Activated naive CD8-positive, alpha-beta T cell treated with anti-CD3 and anti-CD28 coated beads for 36 hours (primary cell): ENCODE results near the gene PBX3. TPM values are rescaled to one million over a fixed set of nuclear protein-coding genes. Genes with fewer than 3 reads are reported as not detected.

ENCODE experiments used
- DNase-seq: peaks from one replicate; pipeline ENCODE4 v3.0.0; 2021
- H3K27ac Mint-ChIP-seq: one replicate; pipeline ENCODE4 v1.8.0; 2022; ENCODE audit warnings: mild to moderate bottlenecking, moderate library complexity, mixed read lengths
- H3K27me3 Mint-ChIP-seq: one replicate; pipeline ENCODE4 v1.8.0; 2022; ENCODE audit warnings: mild to moderate bottlenecking, mixed read lengths
- H3K36me3 Mint-ChIP-seq: one replicate; pipeline ENCODE4 v1.8.0; 2021; ENCODE audit warnings: mild to moderate bottlenecking, mixed read lengths
- H3K4me1 Mint-ChIP-seq: one replicate; pipeline ENCODE4 v1.8.0; 2021; ENCODE audit warnings: mixed read lengths
- H3K4me3 Mint-ChIP-seq: one replicate; pipeline ENCODE4 v1.8.0; 2022; ENCODE audit warnings: mild to moderate bottlenecking, moderate library complexity, mixed read lengths
- H3K9me3 Mint-ChIP-seq: one replicate; pipeline ENCODE4 v1.8.0; 2022; ENCODE audit warnings: mixed read lengths
- total RNA-seq, 2 experiments: library from RNA; stranded (reverse); gene quantifications; one replicate each; pipeline ENCODE4 v1.2.3, GENCODE V29; 2021

The PBX3 gene
- total RNA-seq, 2 experiments from 2014 or later = 14.6 to 14.9 TPM

- no peaks in the 10 kb centered on the region for H3K9me3 Mint-ChIP-seq
- peaks cover 12% of the 10 kb centered on the region for H3K4me1 Mint-ChIP-seq
- no peak overlapping the region for H3K27ac Mint-ChIP-seq
- no peak for DNase-seq
- H3K27me3 Mint-ChIP-seq = no peaks in the 10 kb centered on the region
- H3K36me3 Mint-ChIP-seq = peaks cover 8% of the 10 kb centered on the region
- H3K4me3 Mint-ChIP-seq = no peak overlapping the region
These were observed 97.4 kb downstream of the PBX3 start for GRCh38 chr9:125844611-125845010.

DNA sequence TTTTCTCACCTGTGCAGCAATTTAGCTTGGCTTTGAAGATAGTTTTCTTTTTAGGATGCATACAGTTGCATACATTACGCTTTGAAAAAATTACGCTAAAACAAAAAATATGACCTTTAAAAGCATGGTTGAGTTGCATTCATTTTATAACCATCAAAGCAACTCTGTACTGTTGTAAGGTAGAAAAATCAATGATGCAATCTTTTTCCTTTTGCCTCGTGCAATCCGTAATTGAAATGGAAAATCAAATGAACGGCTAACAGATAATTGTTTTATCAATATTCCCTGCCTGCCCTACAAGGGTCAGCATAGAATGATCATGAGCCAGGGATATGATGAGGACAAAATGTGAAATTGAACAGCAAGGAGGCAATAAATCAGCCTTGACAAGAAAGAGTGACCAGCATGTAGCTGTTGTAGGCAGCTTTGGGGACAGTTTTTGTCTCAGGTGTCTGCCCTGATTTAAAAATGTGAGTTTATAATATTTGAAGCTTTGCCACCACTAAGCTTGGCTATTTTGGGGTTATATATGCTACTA, 98.2 kb downstream of the PBX3 start:
- H3K36me3 Mint-ChIP-seq = peaks cover 8% of the 10 kb centered on the region
- peaks cover 12% of the 10 kb centered on the region for H3K4me1 Mint-ChIP-seq
- H3K9me3 Mint-ChIP-seq = no peaks in the 10 kb centered on the region
- H3K27me3 Mint-ChIP-seq = no peaks in the 10 kb centered on the region
- no peak for DNase-seq
- no peak overlapping the region for H3K4me3 Mint-ChIP-seq
- no peak overlapping the region for H3K27ac Mint-ChIP-seq

GRCh38 chr9:125847735-125848134, 100.6 kb downstream of the PBX3 start:
- Mint-ChIP-seq H3K4me1 (peaks cover 6% of the 10 kb centered on the region), H3K36me3 (peaks cover 8% of the 10 kb centered on the region), H3K27me3 (no peaks in the 10 kb centered on the region), H3K27ac (no peak overlapping the region), H3K4me3 (no peak overlapping the region), H3K9me3 (no peaks in the 10 kb centered on the region)
- DNase-seq = no peak

DNA sequence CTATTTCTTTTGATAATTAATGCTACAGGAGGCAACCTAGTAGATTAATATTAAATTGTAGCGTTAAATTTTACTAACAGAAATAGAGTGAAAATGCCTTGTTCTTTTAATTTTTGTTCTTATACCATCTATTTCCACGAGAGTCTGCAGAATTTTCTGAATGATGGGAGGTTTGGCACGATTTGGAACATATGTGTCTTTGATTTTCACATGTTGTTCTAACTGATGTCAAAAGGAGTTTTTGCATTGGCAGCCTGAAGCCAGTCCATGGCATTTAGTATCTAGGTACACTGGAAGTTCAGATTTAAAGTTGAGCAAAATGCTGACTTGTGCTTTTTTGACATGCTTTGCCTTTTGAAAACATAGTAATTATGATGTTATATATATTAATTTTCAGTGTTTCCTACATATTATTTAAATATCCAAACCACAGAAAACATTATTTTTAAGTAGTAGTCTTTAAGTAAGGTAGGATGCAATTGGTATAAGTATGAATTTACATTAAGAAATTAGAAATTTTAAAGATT, 103.0 kb downstream of the PBX3 start:
- Mint-ChIP-seq H3K4me1 (peaks cover 15% of the 10 kb centered on the region), H3K4me3 (no peak overlapping the region), H3K36me3 (peaks cover 7% of the 10 kb centered on the region), H3K9me3 (no peaks in the 10 kb centered on the region), H3K27me3 (no peaks in the 10 kb centered on the region), H3K27ac (no peak overlapping the region)
- DNase-seq = no peak

GRCh38 chr9:125850763-125851162, 103.6 kb downstream of the PBX3 start:
- Mint-ChIP-seq H3K9me3 (no peaks in the 10 kb centered on the region), H3K4me3 (no peak overlapping the region), H3K27ac (no peak overlapping the region), H3K27me3 (no peaks in the 10 kb centered on the region), H3K36me3 (peaks cover 7% of the 10 kb centered on the region), H3K4me1 (peaks cover 16% of the 10 kb centered on the region)
- no peak for DNase-seq

DNA sequence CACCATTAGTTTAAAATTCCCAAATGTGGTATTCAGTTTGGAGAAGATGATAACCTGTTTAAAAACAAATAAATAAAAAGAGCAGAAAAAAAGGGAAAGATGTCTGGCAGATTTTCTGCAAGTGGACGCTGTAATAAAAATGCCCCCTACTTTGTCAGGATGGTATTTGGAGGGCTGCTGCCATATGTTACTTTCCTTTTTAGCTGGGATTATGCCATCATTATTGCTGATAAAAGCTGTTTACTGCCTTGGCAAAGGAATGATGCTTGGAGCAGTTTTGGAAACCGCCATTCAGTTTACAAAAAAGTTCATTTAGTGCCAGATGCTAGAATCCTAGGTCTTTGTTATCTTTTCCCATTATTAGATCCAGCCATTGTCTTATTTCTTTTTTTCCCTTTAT, 104.8 kb downstream of the PBX3 start:
- Mint-ChIP-seq H3K27me3 (no peaks in the 10 kb centered on the region), H3K27ac (no peak overlapping the region), H3K4me3 (no peak overlapping the region), H3K9me3 (no peaks in the 10 kb centered on the region), H3K4me1 (peaks cover 16% of the 10 kb centered on the region), H3K36me3 (peaks cover 1% of the 10 kb centered on the region)
- no peak for DNase-seq

DNA sequence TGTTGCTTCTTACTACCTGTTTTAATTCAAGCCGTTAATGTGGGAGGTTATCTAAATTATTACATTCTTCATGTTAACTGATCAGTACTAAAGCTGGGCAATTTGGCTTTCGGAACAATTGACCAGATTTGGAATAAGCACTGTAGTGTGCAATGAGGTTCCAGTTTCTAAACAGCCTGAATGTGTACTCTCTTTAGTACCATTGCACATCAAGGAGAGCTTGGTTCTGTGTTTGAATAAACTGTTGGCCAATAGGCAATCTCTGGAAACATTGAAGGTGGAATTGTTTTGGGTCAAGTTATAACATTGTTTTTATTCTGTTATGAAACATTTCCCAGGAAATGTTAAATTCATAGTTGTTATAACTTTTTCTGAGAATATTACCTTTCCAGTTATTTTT, 105.2 kb downstream of the PBX3 start:
- Mint-ChIP-seq H3K4me1 (peaks cover 16% of the 10 kb centered on the region), H3K9me3 (no peaks in the 10 kb centered on the region), H3K36me3 (peaks cover 3% of the 10 kb centered on the region), H3K4me3 (no peak overlapping the region), H3K27me3 (no peaks in the 10 kb centered on the region), H3K27ac (no peak overlapping the region)
- DNase-seq = no peak

- Mint-ChIP-seq H3K27ac (no peak overlapping the region), H3K9me3 (no peaks in the 10 kb centered on the region), H3K4me1 (peaks cover 18% of the 10 kb centered on the region), H3K36me3 (peaks cover 3% of the 10 kb centered on the region), H3K27me3 (no peaks in the 10 kb centered on the region), H3K4me3 (no peak overlapping the region)
- no peak for DNase-seq
These were observed 107.5 kb downstream of the PBX3 start for GRCh38 chr9:125854553-125855275.

GRCh38 chr9:125856331-125856730, 109.2 kb downstream of the PBX3 start:
- no peaks in the 10 kb centered on the region for H3K27me3 Mint-ChIP-seq
- no peak overlapping the region for H3K4me3 Mint-ChIP-seq
- H3K9me3 Mint-ChIP-seq = no peaks in the 10 kb centered on the region
- H3K27ac Mint-ChIP-seq = no peak overlapping the region
- DNase-seq = no peak
- peaks cover 9% of the 10 kb centered on the region for H3K36me3 Mint-ChIP-seq
- H3K4me1 Mint-ChIP-seq = peaks cover 16% of the 10 kb centered on the region

GRCh38 chr9:125861405-125862058, 114.4 kb downstream of the PBX3 start:
- H3K9me3 Mint-ChIP-seq = no peaks in the 10 kb centered on the region
- H3K4me3 Mint-ChIP-seq = no peak overlapping the region
- H3K27me3 Mint-ChIP-seq = no peaks in the 10 kb centered on the region

GRCh38 chr9:125863923-125864322, 116.8 kb downstream of the PBX3 start:
- H3K27me3 Mint-ChIP-seq = no peaks in the 10 kb centered on the region
- H3K4me1 Mint-ChIP-seq = peaks cover 10% of the 10 kb centered on the region
- no peaks in the 10 kb centered on the region for H3K9me3 Mint-ChIP-seq
- no peak overlapping the region for H3K27ac Mint-ChIP-seq
- H3K36me3 Mint-ChIP-seq = peaks cover 12% of the 10 kb centered on the region
- H3K4me3 Mint-ChIP-seq = no peak overlapping the region
- DNase-seq = no peak

More at GRCh38 chr9:125861405-125862058, 114.4 kb downstream of the PBX3 start:
- H3K36me3 Mint-ChIP-seq = peaks cover 13% of the 10 kb centered on the region
- no peak overlapping the region for H3K27ac Mint-ChIP-seq
- no peak for DNase-seq
- peaks cover 10% of the 10 kb centered on the region for H3K4me1 Mint-ChIP-seq

DNA sequence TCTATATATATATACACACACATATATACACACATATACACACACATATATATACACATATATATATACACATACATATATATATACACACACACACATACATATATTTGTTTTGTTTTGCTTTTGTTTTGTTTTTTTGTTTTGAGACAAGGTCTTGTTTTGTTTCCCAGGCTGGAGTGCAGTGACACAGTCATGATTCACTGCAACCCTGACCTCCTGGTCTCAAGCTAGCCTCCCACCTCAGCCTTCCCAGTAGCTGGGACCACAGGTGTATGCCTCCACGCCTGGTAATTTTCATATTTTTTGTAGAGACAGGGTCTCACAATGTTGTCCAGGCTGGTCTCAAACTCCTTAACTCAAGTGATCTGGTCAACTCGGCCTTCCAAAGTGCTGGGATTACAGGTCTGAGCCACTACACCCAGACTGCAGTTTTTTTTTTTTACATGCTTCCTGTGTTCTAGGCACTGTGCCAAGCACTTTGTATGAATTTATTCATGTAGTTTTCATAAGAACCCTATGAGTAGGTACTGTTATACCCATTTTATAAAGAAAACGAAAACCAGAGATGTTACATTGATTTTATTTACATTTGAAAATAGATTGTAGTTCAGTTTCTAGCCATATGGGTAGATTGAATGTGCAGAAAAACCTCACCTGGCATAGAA, 120.7 kb downstream of the PBX3 start:
- Mint-ChIP-seq H3K9me3 (no peaks in the 10 kb centered on the region), H3K4me3 (no peak overlapping the region), H3K27me3 (no peaks in the 10 kb centered on the region), H3K27ac (no peak overlapping the region), H3K36me3 (peaks cover 1% of the 10 kb centered on the region), H3K4me1 (no peaks in the 10 kb centered on the region)
- no peak for DNase-seq

DNA sequence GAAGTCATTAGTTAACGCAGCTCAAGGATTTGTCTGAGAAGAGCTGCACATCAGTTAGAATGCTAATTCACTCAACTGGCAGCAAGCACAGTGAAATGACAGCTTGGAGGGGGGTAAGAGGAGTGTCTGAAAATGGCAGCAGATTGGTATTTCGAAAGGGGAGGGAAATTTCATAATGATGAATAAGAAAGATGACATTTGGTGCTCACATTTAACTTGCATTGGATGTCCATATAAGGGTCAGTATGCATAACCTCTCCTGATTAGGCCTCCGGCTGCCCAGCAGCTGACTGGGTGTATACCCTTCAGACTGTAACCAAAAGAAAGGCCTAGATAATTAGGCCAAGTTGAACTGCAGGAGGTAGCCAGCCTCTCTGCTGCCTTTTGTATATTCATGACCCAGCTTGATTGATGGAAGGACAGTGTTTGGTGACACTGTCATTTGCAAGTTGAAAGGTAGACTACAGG, 131.0 kb downstream of the PBX3 start:
- H3K9me3 Mint-ChIP-seq = no peaks in the 10 kb centered on the region
- peaks cover 4% of the 10 kb centered on the region for H3K36me3 Mint-ChIP-seq
- no peaks in the 10 kb centered on the region for H3K4me1 Mint-ChIP-seq
- no peak for DNase-seq
- no peaks in the 10 kb centered on the region for H3K27me3 Mint-ChIP-seq
- H3K4me3 Mint-ChIP-seq = no peak overlapping the region
- no peak overlapping the region for H3K27ac Mint-ChIP-seq

DNA sequence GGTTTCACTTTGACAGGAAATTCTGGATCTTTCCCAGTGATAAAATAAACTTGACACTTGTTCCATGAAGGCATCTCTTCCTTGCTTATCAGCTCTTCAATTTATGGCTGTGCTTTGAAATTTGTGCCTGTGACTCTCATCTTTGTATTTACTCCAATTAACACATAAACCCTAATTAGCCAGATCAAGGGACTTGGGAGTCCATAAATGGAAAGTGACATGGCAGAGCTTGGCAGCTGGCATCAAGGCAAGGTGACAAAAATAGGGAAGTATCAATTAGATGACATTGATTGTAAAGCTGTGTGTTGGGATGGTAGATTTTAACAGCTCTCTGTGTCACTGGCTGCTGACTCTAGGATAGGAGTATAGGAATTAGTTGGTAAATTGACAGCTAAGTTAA, 133.9 kb downstream of the PBX3 start:
- Mint-ChIP-seq H3K27me3 (no peaks in the 10 kb centered on the region), H3K4me3 (no peak overlapping the region), H3K27ac (no peak overlapping the region), H3K36me3 (peaks cover 4% of the 10 kb centered on the region), H3K9me3 (no peaks in the 10 kb centered on the region), H3K4me1 (no peaks in the 10 kb centered on the region)
- DNase-seq = no peak

DNA sequence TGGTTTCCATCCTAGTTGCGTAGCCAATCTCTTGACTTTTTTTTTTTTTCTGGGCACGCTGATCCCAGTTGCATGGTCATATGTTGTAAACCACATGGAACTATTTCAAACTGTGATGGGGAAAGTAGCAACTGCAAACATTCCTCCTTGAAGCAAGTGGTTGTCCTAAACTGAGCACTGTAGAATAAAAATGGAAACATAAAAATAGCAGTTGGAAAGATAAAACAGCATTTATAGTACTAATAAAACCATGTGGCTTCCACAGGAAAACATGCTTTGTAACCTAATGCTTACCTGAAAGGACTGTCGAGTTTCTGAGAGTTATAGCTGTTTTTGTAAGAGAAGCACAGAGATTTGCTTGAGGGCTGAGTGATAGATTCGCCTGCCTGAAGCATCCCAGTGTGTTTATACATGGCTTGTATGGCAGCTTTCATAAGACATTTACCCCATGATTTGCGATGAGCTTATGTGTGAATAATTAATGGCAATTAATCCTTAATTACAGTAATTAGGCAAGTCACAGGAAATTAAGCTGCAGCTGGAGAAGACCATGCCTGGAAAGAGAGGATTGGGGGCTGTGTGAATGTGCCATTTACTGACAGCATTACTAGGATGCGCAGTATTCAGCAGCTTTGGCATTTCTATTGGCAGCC, 136.5 kb downstream of the PBX3 start:
- no peak overlapping the region for H3K4me3 Mint-ChIP-seq
- H3K27ac Mint-ChIP-seq = no peak overlapping the region
- DNase-seq = no peak
- peaks cover 10% of the 10 kb centered on the region for H3K27me3 Mint-ChIP-seq
- H3K36me3 Mint-ChIP-seq = no peaks in the 10 kb centered on the region
- no peaks in the 10 kb centered on the region for H3K9me3 Mint-ChIP-seq
- H3K4me1 Mint-ChIP-seq = no peaks in the 10 kb centered on the region
